ENCODE measurements around the gene ST8SIA2.

DNA sequence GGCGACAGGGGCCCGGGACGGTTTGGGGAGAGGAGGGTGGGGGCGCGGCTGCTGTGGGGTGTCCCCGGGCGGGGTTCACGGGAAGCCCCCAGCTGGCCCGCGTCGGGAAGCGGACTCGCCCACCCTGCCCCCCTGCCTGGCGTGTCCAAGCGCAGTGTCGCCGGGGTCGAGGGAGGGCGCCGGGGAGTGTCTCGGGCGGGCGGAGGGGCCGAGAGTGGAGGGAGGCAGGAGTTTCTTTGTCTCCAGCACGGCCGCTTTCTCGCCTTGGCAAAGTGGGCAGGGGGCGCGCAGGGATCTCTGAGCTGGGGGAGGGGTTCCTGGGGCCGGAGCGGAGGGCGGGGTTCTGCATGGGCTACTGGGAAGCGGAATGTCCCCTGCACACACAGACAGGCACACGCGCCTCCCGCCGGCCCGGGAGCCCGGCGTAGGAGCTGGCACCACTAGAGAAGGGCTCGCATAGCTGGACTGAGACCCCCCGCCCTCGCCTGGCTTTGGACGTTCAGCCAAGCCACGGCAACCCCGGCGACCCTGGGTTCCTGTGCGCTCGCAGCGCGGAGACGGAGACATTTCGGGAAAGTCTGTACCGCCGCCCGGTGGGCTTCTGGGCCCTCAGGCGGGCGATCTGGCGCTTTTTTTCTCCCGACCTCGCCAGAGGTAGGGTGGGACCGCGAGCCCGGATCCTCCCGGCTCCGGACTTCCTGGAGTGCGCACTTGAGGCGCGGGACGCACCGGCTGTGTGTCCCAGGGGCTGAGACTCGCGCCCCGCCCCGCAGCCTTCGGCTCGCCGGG is 822 bp downstream of the ST8SIA2 start:
- TF ChIP-seq, protein P1, sequence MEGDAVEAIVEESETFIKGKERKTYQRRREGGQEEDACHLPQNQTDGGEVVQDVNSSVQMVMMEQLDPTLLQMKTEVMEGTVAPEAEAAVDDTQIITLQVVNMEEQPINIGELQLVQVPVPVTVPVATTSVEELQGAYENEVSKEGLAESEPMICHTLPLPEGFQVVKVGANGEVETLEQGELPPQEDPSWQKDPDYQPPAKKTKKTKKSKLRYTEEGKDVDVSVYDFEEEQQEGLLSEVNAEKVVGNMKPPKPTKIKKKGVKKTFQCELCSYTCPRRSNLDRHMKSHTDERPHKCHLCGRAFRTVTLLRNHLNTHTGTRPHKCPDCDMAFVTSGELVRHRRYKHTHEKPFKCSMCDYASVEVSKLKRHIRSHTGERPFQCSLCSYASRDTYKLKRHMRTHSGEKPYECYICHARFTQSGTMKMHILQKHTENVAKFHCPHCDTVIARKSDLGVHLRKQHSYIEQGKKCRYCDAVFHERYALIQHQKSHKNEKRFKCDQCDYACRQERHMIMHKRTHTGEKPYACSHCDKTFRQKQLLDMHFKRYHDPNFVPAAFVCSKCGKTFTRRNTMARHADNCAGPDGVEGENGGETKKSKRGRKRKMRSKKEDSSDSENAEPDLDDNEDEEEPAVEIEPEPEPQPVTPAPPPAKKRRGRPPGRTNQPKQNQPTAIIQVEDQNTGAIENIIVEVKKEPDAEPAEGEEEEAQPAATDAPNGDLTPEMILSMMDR (conservative IDR thresholded peaks at IDR 0.05; ENCODE audit: low read length), result no peak
- no peak for TF ChIP-seq EZH2phosphoT487 (IDR thresholded peaks at IDR 0.05; ENCODE audit: borderline replicate concordance)

All from Loucy (cell line).